HG02678 (cell line): ENCODE measurements around the gene ZSCAN18.

Source experiments
- ATAC-seq: cut with Tn5 transposase; IDR thresholded peaks from one replicate; pipeline ENCODE4 v1.9.1; 2021; ENCODE audit warnings: mild to moderate bottlenecking, moderate library complexity; ENCODE audit not compliant: unreplicated experiment

The ZSCAN18 gene

DNA sequence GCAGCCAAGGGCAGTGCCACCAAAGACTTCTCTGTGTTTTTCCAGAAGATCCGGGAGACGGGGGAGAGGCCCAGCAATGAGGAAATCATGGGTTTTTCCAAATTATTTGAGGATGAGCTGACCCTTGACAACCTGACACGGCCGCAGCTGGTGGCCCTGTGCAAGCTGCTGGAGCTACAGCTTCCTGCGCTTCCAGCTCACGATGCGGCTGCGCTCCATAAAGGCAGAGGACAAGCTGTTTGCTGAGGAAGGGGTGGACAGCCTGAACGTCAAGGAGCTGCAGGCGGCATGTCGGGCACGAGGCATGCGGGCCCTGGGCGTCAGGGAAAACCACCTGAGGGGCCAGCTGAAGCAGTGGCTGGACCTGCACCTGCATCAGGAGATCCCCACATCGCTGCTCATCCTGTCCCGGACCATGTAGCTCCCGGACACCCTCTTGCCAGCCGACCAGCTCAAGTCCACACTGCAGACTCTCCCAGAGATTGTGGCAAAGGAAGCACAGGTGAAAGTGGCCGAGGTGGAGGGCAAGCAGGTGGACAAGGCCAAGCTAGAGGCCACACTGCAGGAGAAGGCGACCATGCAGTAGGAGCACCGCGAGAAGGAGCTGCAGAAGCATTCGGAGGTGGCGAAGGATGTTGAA, 52.5 kb downstream of the ZSCAN18 start:
- no peak for ATAC-seq

DNA sequence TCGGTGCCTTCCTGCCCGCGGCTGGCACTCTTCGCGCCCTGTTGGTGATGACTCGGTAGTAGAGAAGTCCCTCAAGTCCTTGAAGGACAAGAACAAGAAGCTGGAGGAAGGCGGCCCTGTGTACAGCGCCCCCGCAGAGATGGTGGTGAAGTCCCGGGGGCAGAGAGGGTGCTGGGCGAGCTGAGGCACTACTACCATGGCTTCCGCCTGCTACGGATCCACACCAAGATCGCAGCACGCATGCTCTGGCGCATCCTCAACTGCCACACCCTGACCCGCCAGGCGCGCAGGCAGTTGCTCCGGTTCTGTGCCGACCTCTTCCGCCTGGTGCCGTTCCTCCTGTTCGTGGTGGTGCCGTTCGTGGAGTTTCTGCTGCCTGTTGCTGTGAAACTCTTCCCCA, 53.1 kb downstream of the ZSCAN18 start:
- no peak for ATAC-seq

DNA sequence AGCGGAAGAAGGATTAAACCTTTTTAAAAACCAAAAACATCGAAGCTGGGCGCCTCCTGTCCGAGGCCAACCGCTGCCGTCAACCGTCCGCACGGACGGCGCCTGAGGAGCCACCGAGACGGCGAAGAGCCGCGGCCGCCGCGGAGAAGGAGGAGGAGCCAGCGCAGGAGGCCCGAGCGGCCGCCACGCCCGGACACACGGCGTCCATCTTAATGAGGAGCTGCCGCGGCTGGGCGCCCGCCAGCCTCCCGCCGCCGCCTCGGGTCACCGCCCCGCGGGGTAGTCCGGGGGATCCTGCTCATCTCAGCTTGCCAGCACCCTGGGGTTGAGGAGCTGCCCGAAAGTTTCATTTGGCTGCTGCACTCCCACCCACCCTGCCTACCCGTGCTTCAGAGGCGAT, 53.6 kb downstream of the ZSCAN18 start:
- no peak for ATAC-seq

DNA sequence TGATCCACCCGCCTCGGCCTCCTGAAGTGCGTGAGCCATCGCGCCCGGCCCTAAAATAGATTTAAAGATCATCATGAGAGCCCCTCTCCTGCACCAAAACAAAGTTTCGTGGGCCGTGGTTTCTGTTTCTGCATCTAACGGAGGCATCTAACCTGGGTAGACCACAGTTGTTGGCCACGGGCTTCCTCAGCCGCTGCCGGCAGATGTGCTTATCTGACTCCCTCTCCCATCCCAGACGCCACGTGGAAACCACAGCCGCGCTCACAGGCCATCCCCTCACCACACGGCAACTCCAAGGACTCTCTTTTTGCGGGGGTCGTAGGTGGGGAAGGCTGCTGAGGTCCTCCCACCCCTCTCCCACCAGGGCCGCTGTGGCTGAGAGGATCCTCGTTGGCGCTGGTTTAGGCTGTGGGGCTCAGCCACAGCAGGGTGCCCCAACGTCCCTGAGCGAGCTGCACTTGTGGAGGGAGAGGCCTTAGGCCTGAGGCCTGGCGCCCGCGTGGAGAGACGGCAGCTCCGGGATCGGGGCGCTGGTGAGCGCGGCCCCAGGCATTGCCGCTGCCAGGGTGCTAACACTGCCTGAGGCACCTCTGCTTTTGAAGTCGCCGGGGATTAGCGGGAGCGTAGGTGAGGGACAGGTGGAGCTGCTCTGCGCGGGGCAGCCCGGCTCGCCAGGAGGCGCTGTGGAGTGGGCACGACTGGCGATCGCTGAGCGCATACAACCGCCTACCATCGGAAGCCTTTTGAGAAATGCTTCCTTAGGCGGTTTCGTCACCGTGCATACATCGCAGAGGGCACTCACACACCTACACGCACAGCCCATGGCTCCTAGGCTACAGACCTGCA, 55.3 kb downstream of the ZSCAN18 start:
- no peak for ATAC-seq

DNA sequence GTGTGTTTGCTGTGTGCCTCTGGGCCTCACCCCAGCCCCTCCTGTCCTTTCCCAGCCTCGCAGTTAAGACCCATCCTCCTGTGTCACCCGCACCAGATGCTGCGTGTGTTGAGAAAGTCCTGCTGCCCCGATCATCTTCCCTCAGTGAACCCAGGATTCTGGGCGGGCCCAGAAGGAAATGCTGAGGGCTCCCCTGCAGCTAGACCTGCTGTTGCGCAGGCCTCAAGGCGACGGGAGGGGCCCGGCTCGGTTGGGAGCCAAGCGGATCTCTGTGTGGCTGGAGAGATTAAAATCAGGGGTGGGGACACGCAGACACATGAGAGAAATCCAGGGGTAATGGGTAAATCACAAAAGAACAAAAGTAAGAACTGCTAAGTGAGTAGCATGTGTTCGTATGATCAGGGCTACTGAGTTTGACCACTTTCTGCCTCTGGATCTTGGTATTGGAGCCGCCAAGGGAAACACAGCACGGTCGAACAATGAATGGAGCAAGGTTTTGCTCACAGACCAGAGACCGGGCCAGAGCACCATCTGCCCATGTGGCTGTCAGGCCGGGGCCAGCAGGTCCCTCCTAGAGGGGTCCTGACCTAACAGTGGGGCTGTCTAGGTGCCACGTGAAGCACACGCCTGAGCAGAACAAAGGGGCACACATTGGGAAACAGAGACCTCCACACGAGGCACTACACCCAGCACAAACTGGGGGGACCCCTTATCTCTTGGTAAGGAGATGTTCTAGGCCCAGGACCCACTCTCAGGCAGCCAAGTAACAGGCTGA, 57.1 kb downstream of the ZSCAN18 start:
- ATAC-seq, result no peak

DNA sequence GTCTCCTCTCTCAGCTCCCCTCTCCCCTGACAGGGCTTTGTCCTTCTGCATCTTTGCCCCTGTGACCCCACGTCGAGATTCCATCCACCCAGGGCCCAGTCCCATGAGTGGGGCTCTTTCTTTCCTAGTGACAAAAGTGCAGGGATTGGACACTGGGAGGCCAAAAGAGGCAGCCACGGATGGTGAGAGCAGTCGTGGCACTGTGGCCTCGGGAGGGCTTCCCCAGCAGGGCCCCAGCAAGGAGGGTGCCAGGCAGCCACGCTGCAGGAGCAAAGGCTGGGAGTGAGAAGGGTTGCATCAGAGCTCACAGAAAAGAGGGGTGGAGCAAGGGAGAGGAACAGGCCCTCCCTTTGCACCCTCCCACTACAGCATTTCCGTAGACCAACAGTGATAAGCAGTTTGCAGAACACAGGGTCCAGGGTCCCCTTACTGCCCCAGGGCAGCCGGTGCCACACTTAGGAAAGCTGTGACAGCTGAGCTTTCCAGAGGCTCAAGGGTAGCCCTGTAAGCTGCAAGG, 59.3 kb downstream of the ZSCAN18 start:
- no peak for ATAC-seq

DNA sequence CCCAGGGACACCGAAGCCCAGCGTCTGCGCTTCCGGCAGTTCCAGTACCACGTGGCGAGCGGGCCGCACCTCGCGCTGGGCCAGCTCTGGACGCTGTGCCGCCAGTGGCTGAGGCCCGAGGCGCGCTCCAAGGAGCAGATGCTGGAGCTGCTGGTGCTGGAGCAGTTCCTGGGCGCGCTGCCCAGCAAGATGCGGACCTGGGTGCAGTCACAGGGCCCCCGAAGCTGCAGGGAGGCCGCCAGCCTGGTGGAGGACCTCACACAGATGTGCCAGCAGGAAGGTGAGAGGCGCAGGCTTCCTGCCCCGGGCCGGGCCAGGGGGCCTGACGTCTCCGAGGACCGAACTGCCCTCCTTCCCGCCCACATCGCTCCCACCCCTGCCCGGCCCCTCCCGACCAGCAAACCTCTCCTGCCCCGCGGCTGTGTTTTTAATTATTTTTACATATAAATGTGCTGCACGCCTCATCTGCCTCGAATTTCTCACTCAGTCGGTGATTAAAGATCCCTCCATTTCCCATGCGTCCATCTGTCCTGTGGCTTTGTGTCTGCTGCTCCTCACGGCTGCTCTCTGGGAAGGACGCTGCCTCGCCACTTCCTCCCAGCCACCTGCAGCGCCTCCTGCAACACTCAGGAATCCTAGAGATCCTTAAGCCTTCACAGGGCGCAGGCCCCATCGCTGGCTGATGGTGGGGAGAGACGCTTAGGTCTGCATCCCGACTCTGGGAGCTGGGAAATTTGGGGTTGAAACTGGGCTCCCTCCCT, 59.9 kb downstream of the ZSCAN18 start:
- no peak for ATAC-seq

DNA sequence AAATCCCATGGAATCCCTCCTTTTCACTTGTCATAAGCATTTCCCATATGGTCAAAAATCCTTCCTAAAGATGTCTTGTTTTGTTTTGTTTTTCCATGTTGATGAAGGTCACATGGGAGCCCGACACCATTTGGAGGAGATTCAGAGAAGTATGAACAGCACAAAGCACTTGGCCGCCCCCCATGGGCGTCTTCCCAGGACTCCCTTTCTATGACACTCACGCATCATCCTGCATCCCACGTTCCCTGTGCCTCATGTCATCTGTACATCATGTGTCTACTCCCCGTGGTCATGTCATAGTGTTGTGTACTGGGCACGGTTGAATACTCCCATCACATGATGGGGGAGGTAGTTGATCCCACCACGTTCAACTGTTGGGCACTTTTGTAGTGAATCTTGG, 62.2 kb downstream of the ZSCAN18 start:
- no peak for ATAC-seq

DNA sequence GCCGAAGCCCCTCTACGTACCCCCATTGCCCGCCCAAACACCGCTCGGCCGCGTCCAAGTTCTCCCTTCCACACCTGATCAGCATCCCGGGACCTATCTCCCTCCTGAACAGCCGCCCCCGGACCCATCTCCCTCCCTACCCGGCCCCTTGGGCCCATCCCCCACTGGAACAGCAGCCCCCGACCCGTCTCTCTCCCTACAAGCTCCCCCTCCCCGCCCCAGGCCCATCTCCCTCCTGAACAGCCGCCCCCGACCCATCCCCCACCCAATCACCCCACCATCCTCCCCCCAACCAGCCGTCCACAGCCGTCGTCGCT, 63.6 kb downstream of the ZSCAN18 start:
- ATAC-seq, result no peak
